ENCODE measurements around the gene SMIM45.

DNA sequence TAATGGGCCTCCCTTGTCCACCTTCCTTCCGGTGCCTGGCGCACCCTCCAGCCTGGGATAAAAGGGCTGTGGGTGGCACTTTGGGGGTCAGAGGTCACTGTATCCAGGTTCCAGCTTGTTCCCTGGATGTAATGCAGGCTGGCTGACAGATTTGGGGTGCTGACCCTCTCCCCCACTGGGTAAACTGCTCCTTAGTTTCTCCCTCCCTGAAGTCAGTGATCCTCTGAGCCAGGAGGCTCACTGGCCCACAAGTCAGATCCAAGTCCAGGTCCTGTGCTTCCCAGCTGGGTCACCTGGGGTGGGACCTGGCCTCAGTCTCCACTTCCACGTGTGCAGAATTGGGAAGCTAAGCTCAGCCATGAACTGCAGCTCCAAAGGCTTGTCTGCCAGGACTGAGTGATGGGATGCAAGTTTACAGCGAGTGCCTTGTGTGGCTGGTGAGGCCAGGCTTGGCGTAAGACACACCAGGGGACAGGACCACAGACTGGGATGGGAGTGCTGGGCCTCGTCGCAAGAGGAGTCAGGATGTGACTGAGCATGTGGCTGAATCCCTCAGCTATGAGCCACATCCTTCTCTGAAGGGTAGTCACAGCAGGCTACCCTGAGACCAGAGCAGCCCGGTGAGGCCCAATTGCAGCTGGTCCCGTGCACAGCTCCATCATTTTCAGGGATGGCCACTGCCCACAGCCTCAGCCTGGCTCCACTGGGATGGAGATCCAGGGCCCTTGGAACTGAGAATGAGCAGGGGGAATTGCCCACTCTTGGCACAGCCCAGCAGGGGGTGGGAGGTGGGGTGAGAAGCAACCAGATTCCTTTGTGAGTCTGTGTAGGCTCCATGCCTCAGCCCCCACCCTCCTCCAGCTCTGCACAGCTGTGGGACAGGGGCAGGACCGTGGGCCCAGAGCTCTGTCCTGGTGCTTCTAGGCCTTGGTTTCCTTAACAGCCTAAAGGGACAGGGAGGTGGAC lies 44.2 kb upstream of the SMIM45 start:
- TF ChIP-seq, protein P1, sequence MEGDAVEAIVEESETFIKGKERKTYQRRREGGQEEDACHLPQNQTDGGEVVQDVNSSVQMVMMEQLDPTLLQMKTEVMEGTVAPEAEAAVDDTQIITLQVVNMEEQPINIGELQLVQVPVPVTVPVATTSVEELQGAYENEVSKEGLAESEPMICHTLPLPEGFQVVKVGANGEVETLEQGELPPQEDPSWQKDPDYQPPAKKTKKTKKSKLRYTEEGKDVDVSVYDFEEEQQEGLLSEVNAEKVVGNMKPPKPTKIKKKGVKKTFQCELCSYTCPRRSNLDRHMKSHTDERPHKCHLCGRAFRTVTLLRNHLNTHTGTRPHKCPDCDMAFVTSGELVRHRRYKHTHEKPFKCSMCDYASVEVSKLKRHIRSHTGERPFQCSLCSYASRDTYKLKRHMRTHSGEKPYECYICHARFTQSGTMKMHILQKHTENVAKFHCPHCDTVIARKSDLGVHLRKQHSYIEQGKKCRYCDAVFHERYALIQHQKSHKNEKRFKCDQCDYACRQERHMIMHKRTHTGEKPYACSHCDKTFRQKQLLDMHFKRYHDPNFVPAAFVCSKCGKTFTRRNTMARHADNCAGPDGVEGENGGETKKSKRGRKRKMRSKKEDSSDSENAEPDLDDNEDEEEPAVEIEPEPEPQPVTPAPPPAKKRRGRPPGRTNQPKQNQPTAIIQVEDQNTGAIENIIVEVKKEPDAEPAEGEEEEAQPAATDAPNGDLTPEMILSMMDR (IDR thresholded peaks at IDR 0.05), result no peak
- TF ChIP-seq POLR2AphosphoS5 (IDR thresholded peaks at IDR 0.05; ENCODE audit: low read depth, low read length) (no peak), SIN3A (IDR thresholded peaks at IDR 0.05; ENCODE audit: borderline replicate concordance, insufficient read depth, low read depth, low read length) (no peak), TCF7L2 (IDR thresholded peaks at IDR 0.05; ENCODE audit: low read depth, low read length) (no peak)
- TF ChIP-seq, protein P2, sequence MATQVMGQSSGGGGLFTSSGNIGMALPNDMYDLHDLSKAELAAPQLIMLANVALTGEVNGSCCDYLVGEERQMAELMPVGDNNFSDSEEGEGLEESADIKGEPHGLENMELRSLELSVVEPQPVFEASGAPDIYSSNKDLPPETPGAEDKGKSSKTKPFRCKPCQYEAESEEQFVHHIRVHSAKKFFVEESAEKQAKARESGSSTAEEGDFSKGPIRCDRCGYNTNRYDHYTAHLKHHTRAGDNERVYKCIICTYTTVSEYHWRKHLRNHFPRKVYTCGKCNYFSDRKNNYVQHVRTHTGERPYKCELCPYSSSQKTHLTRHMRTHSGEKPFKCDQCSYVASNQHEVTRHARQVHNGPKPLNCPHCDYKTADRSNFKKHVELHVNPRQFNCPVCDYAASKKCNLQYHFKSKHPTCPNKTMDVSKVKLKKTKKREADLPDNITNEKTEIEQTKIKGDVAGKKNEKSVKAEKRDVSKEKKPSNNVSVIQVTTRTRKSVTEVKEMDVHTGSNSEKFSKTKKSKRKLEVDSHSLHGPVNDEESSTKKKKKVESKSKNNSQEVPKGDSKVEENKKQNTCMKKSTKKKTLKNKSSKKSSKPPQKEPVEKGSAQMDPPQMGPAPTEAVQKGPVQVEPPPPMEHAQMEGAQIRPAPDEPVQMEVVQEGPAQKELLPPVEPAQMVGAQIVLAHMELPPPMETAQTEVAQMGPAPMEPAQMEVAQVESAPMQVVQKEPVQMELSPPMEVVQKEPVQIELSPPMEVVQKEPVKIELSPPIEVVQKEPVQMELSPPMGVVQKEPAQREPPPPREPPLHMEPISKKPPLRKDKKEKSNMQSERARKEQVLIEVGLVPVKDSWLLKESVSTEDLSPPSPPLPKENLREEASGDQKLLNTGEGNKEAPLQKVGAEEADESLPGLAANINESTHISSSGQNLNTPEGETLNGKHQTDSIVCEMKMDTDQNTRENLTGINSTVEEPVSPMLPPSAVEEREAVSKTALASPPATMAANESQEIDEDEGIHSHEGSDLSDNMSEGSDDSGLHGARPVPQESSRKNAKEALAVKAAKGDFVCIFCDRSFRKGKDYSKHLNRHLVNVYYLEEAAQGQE (IDR thresholded peaks at IDR 0.05; ENCODE audit: insufficient read depth in 1 of 2, low read depth in 2 of 2, low read length in 1 of 2), result no peak
